ENCODE results near the gene TUBGCP6.

TUBGCP6 gene

DNA sequence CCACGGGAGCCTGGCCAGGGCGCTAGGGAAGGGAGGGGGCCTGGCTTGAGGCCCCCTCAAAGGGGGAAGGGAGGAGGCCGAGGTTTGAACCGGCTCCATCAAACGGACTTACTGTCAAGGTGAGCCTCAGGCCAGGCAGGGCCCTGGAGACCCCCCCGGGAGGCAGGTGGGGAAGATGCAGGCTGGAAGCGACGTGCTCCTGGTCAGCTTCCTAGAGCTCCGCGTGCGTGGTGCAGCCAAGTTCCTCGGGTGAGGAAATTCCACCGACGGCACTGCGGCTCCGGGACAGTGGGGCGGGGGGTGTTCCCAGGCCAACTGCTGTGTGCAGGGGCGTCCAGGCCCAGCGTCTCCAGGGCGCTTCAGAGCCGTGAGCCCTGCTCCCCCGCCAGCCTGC lies 66.4 kb downstream of the TUBGCP6 start:
- H3K27me3 ChIP-seq (ENCODE audit: insufficient read depth, low read depth, severe bottlenecking): no peaks in the 10 kb centered on the region
- no peaks in the 10 kb centered on the region; the same call in 1 of the 2 replicates for H3K36me3 ChIP-seq
- no peak overlapping the region for H3K4me3 ChIP-seq (ENCODE audit: low read depth, low read length)
- no peak for DNase-seq
- H3K9me3 ChIP-seq (ENCODE audit: severe bottlenecking): no peaks in the 10 kb centered on the region
- H3K27ac ChIP-seq: no peak overlapping the region
- TF ChIP-seq, protein P1, sequence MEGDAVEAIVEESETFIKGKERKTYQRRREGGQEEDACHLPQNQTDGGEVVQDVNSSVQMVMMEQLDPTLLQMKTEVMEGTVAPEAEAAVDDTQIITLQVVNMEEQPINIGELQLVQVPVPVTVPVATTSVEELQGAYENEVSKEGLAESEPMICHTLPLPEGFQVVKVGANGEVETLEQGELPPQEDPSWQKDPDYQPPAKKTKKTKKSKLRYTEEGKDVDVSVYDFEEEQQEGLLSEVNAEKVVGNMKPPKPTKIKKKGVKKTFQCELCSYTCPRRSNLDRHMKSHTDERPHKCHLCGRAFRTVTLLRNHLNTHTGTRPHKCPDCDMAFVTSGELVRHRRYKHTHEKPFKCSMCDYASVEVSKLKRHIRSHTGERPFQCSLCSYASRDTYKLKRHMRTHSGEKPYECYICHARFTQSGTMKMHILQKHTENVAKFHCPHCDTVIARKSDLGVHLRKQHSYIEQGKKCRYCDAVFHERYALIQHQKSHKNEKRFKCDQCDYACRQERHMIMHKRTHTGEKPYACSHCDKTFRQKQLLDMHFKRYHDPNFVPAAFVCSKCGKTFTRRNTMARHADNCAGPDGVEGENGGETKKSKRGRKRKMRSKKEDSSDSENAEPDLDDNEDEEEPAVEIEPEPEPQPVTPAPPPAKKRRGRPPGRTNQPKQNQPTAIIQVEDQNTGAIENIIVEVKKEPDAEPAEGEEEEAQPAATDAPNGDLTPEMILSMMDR (IDR thresholded peaks at IDR 0.05; ENCODE audit: low read depth, low read length): no peak

DNA sequence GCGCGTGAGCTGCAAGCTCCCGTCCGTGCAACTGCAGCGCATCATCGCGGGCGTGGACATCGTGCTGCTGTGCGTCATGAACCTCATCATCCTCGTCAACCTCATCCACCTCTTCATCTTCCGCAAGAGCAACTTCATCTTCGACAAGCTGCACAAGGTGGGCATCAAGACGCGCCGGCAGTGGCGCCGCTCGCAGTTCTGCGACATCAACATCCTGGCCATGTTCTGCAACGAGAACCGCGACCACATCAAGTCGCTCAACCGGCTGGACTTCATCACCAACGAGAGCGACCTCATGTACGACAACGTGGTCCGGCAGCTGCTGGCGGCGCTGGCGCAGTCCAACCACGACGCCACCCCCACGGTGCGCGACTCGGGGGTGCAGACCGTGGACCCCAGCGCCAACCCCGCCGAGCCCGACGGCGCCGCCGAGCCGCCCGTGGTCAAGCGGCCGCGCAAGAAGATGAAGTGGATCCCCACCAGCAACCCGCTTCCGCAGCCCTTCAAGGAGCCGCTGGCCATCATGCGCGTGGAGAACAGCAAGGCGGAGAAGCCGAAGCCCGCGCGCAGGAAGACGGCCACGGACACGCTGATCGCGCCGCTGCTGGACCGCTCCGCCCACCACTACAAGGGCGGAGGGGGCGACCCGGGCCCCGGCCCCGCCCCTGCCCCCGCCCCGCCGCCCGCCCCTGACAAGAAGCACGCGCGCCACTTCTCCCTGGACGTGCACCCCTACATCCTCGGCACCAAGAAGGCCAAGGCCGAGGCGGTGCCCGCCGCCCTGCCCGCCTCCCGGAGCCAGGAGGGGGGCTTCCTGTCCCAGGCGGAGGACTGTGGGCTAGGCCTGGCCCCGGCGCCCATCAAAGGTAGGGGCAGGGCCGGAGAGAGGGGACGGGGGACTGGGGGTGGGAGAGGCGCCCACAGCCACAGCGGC lies 67.0 kb downstream of the TUBGCP6 start:
- H3K27me3 ChIP-seq (ENCODE audit: insufficient read depth, low read depth, severe bottlenecking): no peaks in the 10 kb centered on the region
- no peaks in the 10 kb centered on the region; the same call in 1 of the 2 replicates for H3K36me3 ChIP-seq
- no peak overlapping the region for H3K27ac ChIP-seq
- H3K4me3 ChIP-seq (ENCODE audit: low read depth, low read length): no peak overlapping the region
- DNase-seq: no peak
- H3K9me3 ChIP-seq (ENCODE audit: severe bottlenecking): no peaks in the 10 kb centered on the region
- TF ChIP-seq, protein P1 (IDR thresholded peaks at IDR 0.05; ENCODE audit: low read depth, low read length): no peak

DNA sequence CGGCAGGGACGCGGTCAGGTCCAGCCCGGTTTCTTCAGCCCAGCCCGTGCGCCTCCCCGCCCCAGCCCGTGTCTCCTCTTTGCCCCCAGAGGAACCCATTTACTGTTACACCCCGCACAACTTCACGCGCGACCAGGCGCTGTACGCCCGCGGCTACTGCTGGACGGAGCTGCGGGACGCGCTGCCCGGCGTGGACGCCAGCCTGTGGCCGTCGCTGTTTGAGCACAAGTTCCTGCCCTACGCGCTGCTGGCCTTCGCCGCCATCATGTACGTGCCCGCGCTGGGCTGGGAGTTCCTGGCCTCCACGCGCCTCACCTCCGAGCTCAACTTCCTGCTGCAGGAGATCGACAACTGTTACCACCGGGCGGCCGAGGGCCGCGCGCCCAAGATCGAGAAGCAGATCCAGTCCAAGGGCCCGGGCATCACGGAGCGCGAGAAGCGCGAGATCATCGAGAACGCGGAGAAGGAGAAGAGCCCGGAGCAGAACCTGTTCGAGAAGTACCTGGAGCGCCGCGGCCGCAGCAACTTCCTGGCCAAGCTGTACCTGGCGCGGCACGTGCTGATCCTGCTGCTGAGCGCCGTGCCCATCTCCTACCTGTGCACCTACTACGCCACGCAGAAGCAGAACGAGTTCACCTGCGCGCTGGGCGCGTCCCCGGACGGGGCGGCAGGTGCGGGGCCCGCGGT lies 67.8 kb downstream of the TUBGCP6 start:
- no peak for DNase-seq
- H3K27me3 ChIP-seq (ENCODE audit: insufficient read depth, low read depth, severe bottlenecking): no peaks in the 10 kb centered on the region
- H3K9me3 ChIP-seq (ENCODE audit: severe bottlenecking): no peaks in the 10 kb centered on the region
- TF ChIP-seq, protein P1 (IDR thresholded peaks at IDR 0.05; ENCODE audit: low read depth, low read length): no peak
- H3K27ac ChIP-seq: no peak overlapping the region
- H3K4me3 ChIP-seq (ENCODE audit: low read depth, low read length): no peak overlapping the region
- H3K36me3 ChIP-seq: no peaks in the 10 kb centered on the region; the same call in 1 of the 2 replicates

DNA sequence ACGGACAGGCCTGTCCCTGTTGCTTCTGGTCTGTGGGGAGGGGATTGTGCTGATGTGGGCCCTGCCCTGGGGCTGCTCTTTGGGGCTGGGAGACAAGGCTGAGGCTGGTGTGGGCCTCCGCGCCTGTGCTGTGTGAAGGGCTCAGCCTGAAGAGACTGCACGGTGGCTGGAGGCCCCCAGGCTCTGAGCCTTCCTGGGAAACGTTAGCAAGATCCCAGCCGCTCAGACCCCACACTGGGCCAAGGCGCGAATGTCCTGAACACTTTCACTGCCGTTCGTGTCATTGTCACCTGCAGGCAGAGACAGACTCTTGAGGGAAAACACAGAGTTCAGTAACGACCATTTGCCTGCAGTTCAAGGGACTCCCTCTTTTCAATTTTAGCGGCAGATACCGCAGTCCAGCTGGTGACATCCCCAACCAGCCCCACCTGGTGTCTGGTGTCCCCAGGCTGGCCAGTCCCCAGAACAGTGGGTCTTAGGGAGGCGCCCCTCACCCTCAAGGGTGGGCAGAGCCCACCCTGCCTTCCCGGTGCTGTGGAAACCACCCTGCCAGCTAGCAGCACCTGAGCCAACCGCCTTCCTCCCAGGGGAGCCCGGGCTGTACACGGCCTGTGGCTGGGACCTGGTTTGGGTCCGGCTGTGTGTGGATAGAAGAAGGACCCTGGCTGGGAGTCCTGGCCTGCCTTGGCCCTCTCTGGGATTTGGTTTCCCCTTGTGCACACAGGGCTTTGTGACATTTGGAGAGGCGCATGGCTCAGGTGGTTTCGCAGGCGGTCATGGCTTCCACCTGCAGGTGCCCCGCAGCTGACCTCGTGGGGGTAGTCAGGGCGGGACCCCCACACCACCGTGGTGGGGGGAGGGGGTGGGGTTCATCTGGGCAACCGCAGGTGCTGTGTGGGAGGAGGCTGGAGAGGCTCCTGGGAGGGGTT lies 68.6 kb downstream of the TUBGCP6 start:
- H3K4me3 ChIP-seq (ENCODE audit: low read depth, low read length): no peak overlapping the region
- H3K9me3 ChIP-seq (ENCODE audit: severe bottlenecking): no peaks in the 10 kb centered on the region
- no peak overlapping the region for H3K27ac ChIP-seq
- TF ChIP-seq, protein P1 (IDR thresholded peaks at IDR 0.05; ENCODE audit: low read depth, low read length): no peak
- no peaks in the 10 kb centered on the region; the same call in 1 of the 2 replicates for H3K36me3 ChIP-seq
- H3K27me3 ChIP-seq (ENCODE audit: insufficient read depth, low read depth, severe bottlenecking): no peaks in the 10 kb centered on the region
- DNase-seq: no peak

DNA sequence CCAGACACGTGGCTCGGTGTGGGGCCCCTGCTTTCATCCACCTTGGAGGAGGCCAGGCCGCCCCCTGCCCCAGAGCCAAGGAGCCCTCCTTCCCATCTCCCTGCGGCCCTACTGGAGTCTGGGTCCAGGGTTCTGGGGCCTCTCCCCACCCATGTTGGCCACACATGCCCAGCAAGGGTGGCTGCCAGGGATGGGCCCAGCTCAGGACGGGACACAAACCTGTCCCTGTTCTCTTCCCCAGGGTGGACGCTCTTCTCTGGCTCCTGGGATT lies 69.7 kb downstream of the TUBGCP6 start:
- no peaks in the 10 kb centered on the region for H3K9me3 ChIP-seq (ENCODE audit: severe bottlenecking)
- H3K27ac ChIP-seq: no peak overlapping the region
- H3K27me3 ChIP-seq (ENCODE audit: insufficient read depth, low read depth, severe bottlenecking): no peaks in the 10 kb centered on the region
- no peak for DNase-seq
- H3K4me3 ChIP-seq (ENCODE audit: low read depth, low read length): no peak overlapping the region
- TF ChIP-seq, protein P1 (IDR thresholded peaks at IDR 0.05; ENCODE audit: low read depth, low read length): no peak
- no peaks in the 10 kb centered on the region; the same call in 1 of the 2 replicates for H3K36me3 ChIP-seq

Data from WERI-Rb-1 (cell line).